ENCODE data around the gene MIDN.

Gene MIDN

GRCh38 chr19:1270854-1271527, 22.6 kb downstream of the MIDN start:
- DNase-seq = no peak

- no peak for DNase-seq
Measured at GRCh38 chr19:1271528-1272422, 23.4 kb downstream of the MIDN start.

- DNase-seq = no peak
Measured at GRCh38 chr19:1272423-1273262, 24.3 kb downstream of the MIDN start.

- DNase-seq = no peak
Measured at GRCh38 chr19:1273263-1274041, 25.1 kb downstream of the MIDN start.

GRCh38 chr19:1274081-1274851, 25.9 kb downstream of the MIDN start:
- no peak for DNase-seq

- DNase-seq = no peak
Measured at GRCh38 chr19:1274852-1275259, 26.5 kb downstream of the MIDN start.

GRCh38 chr19:1275260-1275975, 27.0 kb downstream of the MIDN start, which contains the start of gene FAM174C:
Gene FAM174C, plus strand, starts transcription at chr19:1275530. Its CDS starts 20 bp downstream, at chr19:1275550.
- peak; percentile 92 to 95 (median 94) for DNase-seq

- DNase-seq = no peak
Measured at GRCh38 chr19:1275976-1276627, 27.7 kb downstream of the MIDN start.

- no peak for DNase-seq
Measured at GRCh38 chr19:1276628-1277022, 28.2 kb downstream of the MIDN start.

- no peak for DNase-seq
Measured at GRCh38 chr19:1277061-1277460, 28.7 kb downstream of the MIDN start.

GRCh38 chr19:1278074-1278473, 29.7 kb downstream of the MIDN start:
- DNase-seq = no peak

GRCh38 chr19:1278713-1279660, 30.6 kb downstream of the MIDN start:
- DNase-seq = no peak

- DNase-seq = peak; percentile 54 to 69 (median 64)
Measured at GRCh38 chr19:1279782-1280341, 31.5 kb downstream of the MIDN start.

GRCh38 chr19:1280636-1281568, 32.5 kb downstream of the MIDN start:
- no peak for DNase-seq

GRCh38 chr19:1281569-1282287, 33.3 kb downstream of the MIDN start:
- DNase-seq = no peak

GRCh38 chr19:1282588-1283206, 34.3 kb downstream of the MIDN start:
- DNase-seq = no peak
